GM18498 (cell line): ENCODE data around the gene L1CAM.

ENCODE experiments used
- ATAC-seq: cut with Tn5 transposase; IDR thresholded peaks from one replicate; pipeline ENCODE4 v1.9.1; 2021; ENCODE audit warnings: mild to moderate bottlenecking, moderate library complexity; ENCODE audit not compliant: unreplicated experiment

L1CAM gene

DNA sequence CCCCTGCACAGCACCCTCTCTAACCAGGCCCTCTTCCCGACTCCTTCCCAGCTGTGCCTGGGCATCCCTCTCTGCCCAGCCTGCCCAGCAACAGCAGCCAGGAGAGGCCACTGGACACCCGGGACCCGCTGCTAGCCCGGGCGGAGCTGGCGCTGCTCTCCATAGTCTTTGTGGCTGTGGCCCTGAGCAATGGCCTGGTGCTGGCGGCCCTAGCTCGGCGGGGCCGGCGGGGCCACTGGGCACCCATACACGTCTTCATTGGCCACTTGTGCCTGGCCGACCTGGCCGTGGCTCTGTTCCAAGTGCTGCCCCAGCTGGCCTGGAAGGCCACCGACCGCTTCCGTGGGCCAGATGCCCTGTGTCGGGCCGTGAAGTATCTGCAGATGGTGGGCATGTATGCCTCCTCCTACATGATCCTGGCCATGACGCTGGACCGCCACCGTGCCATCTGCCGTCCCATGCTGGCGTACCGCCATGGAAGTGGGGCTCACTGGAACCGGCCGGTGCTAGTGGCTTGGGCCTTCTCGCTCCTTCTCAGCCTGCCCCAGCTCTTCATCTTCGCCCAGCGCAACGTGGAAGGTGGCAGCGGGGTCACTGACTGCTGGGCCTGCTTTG, 19.6 kb upstream of the L1CAM start:
- ATAC-seq: no peak

DNA sequence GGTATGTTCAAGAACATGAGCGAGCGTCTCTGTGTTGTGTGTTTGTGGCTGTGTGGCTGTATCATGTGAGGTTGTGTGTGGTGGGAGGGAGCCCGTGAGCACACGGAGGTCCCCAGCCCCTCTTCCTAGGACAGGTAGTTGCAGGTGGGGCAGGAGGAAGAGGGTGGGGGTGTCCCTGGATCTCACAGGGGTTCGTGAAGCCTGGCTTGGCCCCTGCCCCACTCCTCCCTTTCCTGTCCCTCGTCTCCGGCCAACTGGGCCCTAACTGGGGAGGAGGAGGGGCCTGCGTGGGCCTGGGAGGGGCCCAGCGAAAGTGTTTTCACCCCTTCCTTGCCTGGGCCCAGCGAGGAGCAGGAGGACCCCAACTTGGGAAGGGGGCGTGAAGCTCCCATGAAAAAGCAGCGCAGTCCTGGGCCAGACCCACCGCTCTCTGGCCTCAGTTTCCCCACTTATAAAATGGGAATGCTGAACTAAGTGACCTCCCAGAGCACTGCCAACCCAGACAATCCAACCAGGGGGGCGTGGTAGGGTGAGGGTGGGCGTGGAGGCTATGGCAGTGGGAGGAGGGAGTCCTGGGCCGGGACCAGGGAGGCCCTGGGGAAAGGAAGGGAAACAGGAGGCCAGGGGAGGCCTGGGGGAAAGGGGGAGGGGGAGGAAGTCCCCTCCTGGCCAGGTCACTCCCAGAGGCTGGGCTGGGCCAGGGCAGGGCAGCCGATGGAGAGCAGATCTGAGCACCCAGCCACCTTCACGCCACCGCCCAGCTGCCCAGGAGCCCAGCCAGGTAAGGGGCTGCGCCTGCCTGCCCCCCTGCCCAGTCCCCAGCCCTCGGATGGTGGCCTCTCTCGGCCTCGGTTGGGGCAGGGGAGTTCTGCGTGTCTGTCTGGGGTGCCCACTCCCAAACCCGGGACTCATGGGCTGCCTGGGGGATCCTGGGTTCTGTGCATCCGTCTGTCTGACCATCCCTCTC, 18.3 kb upstream of the L1CAM start, which contains the start of gene AVPR2:
Gene AVPR2, plus strand, starts transcription at position 683 of the 967 bp plus-strand sequence. CDS start 473 bp downstream, outside the sequence.
- ATAC-seq: no peak

- no peak for ATAC-seq
These were observed 17.4 kb upstream of the L1CAM start for GRCh38 chrX:153903238-153903980.

DNA sequence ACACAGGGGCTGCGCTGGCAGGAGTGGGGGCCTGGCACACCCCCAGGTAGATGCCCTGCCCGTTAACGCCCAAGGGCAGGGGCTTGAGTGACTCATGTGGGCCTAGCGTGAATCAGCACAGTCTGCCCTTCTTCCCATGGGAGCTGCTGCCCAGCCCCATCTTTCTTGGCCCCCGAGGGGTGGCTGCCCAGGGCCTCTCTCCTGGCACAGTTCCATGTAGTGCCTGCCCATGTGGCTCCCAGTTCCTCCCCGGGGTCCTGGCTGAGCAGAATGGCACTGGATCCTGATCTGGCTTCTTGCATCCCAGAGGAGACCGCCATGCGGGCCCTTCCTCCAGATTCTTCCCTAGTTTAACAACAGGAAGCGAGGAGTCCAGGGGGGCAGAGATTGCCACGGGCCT, 16.4 kb upstream of the L1CAM start:
- no peak for ATAC-seq

GRCh38 chrX:153901753-153902140, 15.8 kb upstream of the L1CAM start:
- no peak for ATAC-seq

DNA sequence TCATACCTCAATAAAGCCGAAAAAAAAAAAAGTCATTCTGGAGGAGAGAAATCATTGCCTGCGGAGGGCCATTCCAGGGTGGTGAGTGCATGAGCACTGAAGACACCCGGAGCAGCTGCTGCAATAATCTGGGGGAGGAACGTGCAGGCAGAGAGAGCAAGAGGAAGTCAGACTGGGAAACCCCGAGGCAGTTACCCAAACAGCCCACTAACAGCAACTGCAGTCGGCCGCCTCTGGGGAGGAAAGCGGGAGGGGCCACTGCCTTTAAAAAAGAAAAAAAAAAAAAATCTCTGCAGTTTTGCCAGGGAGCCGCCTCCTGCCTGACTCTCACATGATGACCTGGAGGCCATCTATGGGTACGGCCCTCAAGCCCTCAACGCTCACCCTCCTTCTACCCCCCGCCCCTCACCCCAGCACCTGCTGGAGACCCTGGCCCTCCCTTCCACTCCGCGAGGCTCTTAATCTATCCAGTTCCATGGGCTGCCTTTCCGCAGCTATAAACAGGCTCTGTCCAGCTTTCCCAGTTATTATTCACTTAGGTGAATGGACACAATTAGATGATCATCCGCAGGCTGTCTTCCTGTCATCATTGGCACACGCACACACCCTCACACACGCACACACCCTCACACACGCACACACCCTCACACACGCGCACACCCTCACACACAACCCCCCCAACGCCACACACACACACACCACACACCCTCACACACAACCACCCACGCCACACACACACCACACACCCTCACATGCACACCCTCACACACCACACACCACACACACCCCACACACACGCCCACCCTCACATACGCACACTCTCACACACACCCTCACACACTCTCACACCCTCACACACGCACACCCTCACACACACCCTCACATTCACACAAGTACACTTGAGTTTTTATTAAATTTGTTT, 15.1 kb upstream of the L1CAM start:
- no peak for ATAC-seq

DNA sequence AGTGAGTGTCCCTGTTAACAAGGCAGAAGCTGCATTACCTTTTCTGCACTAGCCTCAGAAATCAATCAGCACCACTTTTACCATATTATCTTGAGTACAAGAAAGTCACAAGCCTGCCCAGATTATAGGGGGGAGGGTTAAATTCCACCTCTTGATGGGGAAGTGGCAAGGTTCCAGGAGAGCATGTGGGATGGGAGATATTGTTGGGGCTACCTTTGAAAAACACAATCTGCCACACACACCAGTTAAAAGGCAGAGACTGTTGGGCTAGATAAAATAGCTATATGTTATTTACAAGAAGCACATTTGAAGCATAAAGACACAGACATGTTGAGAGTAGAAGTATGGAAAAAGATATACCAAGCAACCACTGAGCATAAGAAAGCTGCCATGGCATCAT, 11.9 kb upstream of the L1CAM start:
- no peak for ATAC-seq

- no peak for ATAC-seq
These were observed 3.1 kb upstream of the L1CAM start for GRCh38 chrX:153889123-153889522.

DNA sequence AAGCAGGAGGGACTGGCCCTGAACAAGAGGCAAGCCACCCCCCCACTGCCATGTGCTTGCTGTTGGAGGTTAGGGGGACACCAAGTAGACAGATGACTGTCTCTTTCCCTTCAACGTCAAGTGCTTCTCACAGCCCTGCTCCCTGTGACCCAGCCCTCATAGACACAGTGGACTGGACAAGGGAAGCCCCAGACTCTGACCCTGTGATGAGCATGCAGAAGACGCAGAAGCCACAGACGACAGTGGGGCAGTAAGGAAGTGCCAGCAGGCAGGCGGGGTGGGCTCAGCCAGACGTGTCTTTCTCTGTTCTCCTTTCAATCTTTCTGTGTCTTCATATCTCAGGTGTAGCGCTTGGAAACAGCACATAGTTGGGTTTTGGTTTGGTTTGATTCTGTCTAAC, 2.4 kb upstream of the L1CAM start:
- no peak for ATAC-seq

GRCh38 chrX:153887385-153887784, 1.4 kb upstream of the L1CAM start:
- no peak for ATAC-seq

DNA sequence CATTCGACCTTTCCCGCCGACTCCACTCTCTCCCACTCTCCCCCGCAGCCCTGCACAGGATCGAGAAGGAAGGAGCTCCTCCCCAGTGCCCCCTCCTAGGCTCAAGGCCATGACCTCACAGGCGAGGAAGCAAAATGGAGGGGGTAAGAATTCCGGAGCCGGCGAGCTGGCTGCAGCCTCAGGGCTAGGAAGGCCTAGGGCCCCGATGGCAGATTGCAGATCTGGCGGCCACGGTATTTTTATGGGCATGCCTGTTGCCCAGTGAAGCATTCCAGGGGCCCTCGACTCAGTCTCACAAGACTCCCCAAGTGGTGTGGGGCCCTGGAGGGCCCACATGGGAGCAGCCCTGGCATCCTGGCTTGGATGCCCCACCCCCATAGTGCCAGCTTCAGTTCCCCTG, 942 bp upstream of the L1CAM start:
- ATAC-seq: no peak

GRCh38 chrX:153885208-153885787, 675 bp downstream of the L1CAM start:
- no peak for ATAC-seq

- ATAC-seq: no peak
These were observed 1.4 kb downstream of the L1CAM start for GRCh38 chrX:153884590-153884989.

- ATAC-seq: no peak
These were observed 1.8 kb downstream of the L1CAM start for GRCh38 chrX:153884136-153884535.

DNA sequence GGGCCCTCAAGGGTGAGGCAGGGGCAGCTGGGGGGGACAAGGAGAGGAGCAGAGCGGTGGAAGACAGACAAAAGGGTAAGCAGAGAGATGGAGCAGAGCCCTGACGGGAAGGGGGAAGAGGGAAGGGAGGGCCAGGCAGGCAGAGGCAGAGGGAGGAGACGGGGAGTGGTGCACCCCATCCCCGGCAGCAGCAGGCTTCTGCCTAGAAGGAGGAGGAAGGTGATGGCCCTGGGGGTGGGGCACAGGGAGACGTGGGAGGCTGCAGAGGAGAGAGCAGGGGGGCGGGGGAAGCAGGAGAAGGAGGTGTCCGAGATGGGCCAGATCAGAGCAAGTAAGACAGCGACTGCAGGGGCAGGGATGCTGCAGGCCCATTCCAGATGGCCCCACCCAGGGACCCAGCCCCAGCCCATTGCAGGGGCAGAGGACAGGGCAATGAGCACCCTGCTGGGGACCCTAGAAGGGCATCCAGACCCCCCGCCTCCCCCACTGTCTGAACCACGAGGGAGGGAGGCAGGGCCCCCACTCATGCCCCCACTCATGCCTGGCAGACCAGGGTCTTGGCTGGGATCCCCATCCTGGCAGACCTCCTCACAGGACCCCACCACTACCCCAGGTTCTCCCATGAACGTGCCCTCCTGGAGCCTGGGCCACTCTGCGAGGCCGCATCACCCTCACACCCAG, 2.7 kb downstream of the L1CAM start:
- no peak for ATAC-seq

GRCh38 chrX:153882557-153882956, 3.4 kb downstream of the L1CAM start:
- no peak for ATAC-seq

DNA sequence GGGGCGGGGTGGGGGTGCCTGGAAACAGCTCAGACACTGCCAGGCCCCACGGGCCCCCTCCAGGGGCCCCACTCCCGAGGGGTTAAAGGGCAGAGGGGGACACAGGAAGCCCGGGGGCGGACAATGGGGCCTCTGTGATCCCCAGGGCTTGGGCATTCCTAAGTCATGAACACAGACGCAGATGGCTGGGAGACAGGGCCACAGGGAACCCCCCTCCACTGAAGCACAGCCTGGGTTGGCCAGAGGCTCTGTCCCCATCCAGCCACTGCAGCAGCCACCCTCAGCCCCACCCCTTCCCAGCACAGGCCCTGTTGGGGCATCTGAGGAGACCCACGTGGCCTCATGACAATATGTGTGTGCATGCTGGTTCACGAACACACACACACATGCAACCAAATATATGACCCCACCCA, 3.9 kb downstream of the L1CAM start:
- no peak for ATAC-seq

DNA sequence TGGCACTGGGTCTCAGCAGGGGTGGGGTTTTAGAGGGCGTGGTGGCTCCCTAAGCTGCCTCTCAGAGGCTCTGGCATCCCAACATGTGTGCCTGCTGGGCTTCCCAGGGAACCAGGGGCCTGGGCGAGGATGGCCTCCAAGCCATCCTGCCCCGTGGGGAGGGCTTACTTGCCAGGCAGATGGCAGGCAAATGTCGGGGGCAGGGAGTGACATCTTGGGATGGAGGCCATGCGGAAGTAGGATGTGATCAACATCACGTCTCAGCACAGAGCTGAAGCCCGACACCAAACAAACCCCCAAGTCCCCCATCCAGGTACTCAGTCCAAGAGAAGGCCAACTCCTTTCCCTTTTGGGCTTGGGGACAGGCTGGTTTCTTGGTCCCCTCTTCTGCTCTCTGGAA, 4.7 kb downstream of the L1CAM start:
- ATAC-seq: no peak

GRCh38 chrX:153880440-153880815, 5.5 kb downstream of the L1CAM start:
- ATAC-seq: no peak
